GM12873 (cell line): ENCODE data around the gene SCAI.

Experiments
- CTCF ChIP-seq: IDR thresholded peaks from 2 replicates; pipeline ENCODE4 v1.5.1; 2012; ENCODE audit warnings: low read depth, mild to moderate bottlenecking, moderate library complexity, low read length, control low read depth; ENCODE audit not compliant: insufficient read depth; ENCODE audit errors: missing control alignments

The SCAI gene

GRCh38 chr9:125177888-125178287 is 34.6 kb upstream of the SCAI start:
- no peak for TF ChIP-seq CTCF

GRCh38 chr9:125176636-125177035 is 33.3 kb upstream of the SCAI start:
- TF ChIP-seq CTCF = no peak

GRCh38 chr9:125172031-125172755 is 28.9 kb upstream of the SCAI start:
- no peak for TF ChIP-seq CTCF

GRCh38 chr9:125169895-125170294 is 26.6 kb upstream of the SCAI start:
- no peak for TF ChIP-seq CTCF

- no peak for TF ChIP-seq CTCF
Observed at GRCh38 chr9:125166762-125167161, 23.4 kb upstream of the SCAI start.

- no peak for TF ChIP-seq CTCF
Observed at GRCh38 chr9:125161284-125161918, 18.1 kb upstream of the SCAI start.

GRCh38 chr9:125160750-125161149 is 17.4 kb upstream of the SCAI start:
- TF ChIP-seq CTCF = no peak
